Epithelial cell of umbilical artery (primary cell): Measurements from ENCODE around the gene MBOAT7. TPM values are rescaled to one million over a fixed set of nuclear protein-coding genes. Genes with fewer than 3 reads are reported as not detected.

Experiments
- total RNA-seq: library from RNA; depleted of rRNA; stranded (reverse); fragments of >200 nt; gene quantifications from 2 replicates; pipeline ENCODE4 v1.2.3, GENCODE V29; 2014

The MBOAT7 gene, protein sequence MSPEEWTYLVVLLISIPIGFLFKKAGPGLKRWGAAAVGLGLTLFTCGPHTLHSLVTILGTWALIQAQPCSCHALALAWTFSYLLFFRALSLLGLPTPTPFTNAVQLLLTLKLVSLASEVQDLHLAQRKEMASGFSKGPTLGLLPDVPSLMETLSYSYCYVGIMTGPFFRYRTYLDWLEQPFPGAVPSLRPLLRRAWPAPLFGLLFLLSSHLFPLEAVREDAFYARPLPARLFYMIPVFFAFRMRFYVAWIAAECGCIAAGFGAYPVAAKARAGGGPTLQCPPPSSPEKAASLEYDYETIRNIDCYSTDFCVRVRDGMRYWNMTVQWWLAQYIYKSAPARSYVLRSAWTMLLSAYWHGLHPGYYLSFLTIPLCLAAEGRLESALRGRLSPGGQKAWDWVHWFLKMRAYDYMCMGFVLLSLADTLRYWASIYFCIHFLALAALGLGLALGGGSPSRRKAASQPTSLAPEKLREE
- total RNA-seq: 45.1 and 83.9 TPM in 2 replicates

GRCh38 chr19:54189145-54189734 lies at the start of gene MBOAT7:
TSS of gene MBOAT7 (minus strand) at chr19:54189580. CDS start at chr19:54188508, 1,072 bp downstream.

DNA sequence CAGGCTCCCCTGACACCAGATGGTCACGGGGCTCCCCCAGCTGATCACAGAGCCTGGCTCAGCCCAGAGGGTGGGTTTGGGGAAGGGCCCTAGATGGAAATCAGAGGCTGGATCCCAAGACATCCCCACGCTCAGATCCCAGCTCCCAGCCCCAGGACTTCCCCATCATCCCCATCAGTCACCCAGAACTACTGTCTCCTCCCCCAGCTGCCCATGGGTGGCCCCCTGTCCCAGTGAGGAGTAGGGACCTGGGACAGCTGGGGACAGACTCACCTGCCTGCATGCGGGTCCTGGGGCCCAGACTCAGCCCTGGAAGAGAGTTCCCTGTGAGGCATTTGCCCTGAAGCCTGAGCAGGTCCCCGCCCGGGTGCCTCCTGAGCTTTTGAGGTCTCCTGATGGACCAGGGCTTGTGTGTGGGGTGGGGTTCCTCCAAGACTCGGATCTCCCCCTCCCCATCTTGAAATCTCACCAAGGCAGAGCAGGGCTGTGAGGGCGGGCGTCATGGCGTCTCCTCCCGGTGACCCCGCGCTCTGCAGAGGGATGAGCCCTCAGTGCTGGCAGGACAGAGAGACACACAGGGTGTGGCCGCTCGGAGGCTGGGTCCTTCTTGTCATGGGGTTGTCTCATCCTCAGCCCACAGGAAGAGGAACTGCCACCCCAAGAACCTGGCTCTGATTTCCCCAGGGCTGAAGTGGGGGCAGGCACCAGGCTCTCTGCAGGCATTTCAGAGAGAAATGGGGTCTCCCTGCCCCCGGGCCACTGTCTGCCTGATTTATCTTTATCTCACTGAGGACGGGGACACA lies 33.3 kb upstream of the MBOAT7 start, which contains the start of gene LILRB3:
TSS of gene LILRB3 (minus strand) at position 534 of the 803 bp plus-strand sequence. CDS start at position 503, 31 bp downstream.

DNA sequence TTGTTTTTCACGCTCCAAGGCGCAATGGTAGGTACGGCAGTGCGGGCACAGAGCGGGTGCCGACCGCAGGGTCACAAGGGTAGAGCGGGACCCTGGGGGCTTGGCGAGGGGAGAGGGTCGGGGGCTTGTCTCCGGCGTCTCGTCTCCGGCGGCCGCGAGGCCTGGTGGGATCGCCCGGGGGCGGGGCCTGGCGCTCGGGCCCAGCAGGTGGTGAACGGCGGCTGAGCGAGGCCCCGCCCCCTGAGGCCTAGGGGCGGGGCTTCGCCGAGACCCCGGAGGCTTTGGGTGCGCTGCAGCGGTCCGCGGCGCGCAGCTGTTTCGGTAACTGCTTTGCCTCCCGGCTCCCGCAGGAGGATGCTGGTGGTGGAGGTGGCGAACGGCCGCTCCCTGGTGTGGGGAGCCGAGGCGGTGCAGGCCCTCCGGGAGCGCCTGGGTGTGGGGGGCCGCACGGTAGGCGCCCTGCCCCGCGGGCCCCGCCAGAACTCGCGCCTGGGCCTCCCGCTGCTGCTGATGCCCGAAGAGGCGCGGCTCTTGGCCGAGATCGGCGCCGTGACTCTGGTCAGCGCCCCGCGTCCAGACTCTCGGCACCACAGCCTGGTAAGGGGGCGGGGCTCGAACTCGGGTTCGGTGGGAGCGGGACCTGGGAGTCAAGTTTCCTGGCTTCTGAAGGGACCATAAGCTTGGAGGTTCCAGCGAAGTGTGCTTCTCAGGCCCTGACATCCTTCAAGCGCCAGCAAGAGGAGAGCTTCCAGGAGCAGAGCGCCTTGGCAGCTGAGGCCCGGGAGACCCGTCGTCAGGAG lies 1.8 kb upstream of the MBOAT7 start, which contains the start of gene TSEN34:
TSS of gene TSEN34 (plus strand) at position 298 of the 800 bp plus-strand sequence. CDS start at position 355, 57 bp downstream.

GRCh38 chr19:54172471-54173358 lies 16.7 kb downstream of the MBOAT7 start, which contains the start of gene TMC4:
TSS of gene TMC4 (minus strand) at chr19:54173160. CDS start at chr19:54173117, 43 bp downstream.

GRCh38 chr19:54159352-54160181 lies 29.8 kb downstream of the MBOAT7 start, which contains the start of gene LENG1:
TSS of gene LENG1 (minus strand) at chr19:54159721. CDS start at chr19:54159695, 26 bp downstream.

DNA sequence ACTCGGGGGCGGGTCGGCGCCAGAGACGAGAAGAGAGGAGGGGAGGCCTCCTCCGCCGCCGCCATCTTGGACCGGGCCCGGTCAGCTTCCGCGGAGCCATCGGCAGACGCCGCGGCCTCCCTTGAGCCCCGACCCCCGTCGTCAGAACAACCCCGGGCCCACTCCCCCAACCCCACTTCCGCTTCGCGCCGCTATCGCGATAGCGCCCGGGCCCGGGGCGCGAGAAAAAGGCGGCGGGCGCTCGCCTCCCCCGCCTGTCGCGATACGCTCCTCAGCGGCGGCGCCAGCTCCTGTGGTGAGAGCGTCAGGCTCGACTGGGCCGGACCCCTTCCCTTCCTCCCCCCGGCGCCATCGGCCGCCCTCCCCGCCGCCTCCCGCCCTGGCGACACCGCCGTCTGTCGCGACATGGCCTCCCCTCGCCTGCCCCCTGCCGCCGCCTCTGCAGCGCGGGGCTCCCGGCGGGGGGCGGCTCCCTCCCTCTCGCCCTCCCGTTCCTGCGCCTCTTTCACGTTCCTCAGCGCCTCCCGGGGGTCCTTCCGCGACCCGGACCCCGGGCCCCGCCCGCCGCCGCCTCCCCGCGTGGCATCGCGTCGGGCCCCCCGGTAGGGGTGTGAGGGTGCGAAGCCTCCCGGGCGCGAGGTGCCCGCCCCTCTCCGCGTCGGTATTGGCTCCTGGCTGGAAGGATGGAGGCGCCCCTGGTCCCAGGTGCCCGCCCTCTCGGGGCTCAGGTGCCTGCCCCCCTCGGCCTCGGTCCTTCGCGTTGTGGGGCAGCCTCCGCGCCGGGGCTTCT lies 51.5 kb downstream of the MBOAT7 start, which contains the start of gene CNOT3:
TSS of gene CNOT3 (plus strand) at position 64 of the 790 bp plus-strand sequence. CDS start 5,217 bp downstream, outside the sequence.

Other genes starting within 250 kb of the MBOAT7 start
- gene CACNG8, start 226.6 kb downstream of the MBOAT7 start, total RNA-seq: 0.61 and 0.65 TPM in 2 replicates
- gene CACNG6, start 197.9 kb downstream of the MBOAT7 start, total RNA-seq: 2.6 and 3.2 TPM in 2 replicates
- gene VSTM1, start 125.7 kb downstream of the MBOAT7 start, total RNA-seq: not detected in 2 replicates
- not detected in 2 replicates for gene TARM1, start 108.2 kb downstream of the MBOAT7 start, total RNA-seq
- not detected in 2 replicates for gene OSCAR, start 88.8 kb downstream of the MBOAT7 start, total RNA-seq
- gene NDUFA3, start 86.7 kb downstream of the MBOAT7 start, total RNA-seq: 9.4 and 18.2 TPM in 2 replicates
- gene TFPT, start 73.9 kb downstream of the MBOAT7 start, total RNA-seq: 36.6 and 40.0 TPM in 2 replicates
- gene PRPF31, start 73.8 kb downstream of the MBOAT7 start, total RNA-seq: 75.7 and 92.9 TPM in 2 replicates
- gene CNOT3, start 51.8 kb downstream of the MBOAT7 start, total RNA-seq: 9.1 and 9.3 TPM in 2 replicates
- gene LENG1, start 29.9 kb downstream of the MBOAT7 start, total RNA-seq: 7.8 and 12.2 TPM in 2 replicates
- gene TMC4, start 16.4 kb downstream of the MBOAT7 start, total RNA-seq: 0.32 TPM in 1 of 2 replicates, not detected in the other
- gene TSEN34, start 1.7 kb upstream of the MBOAT7 start, total RNA-seq: 60.0 and 74.1 TPM in 2 replicates
- gene RPS9, start 11.3 kb upstream of the MBOAT7 start, total RNA-seq: 2,242 and 2,420 TPM in 2 replicates
- not detected in 2 replicates for gene LILRB3, start 33.4 kb upstream of the MBOAT7 start, total RNA-seq
- gene LILRA6, start 53.2 kb upstream of the MBOAT7 start, total RNA-seq: under 0.01 TPM in 1 of 2 replicates, not detected in the other
- not detected in 2 replicates for gene LILRB5, start 67.7 kb upstream of the MBOAT7 start, total RNA-seq
- not detected in 2 replicates for gene LILRB2, start 91.5 kb upstream of the MBOAT7 start, total RNA-seq
- gene LILRA5, start 123.6 kb upstream of the MBOAT7 start, total RNA-seq: not detected in 2 replicates
- not detected in 2 replicates for gene LILRA4, start 149.6 kb upstream of the MBOAT7 start, total RNA-seq
- not detected in 2 replicates for gene LAIR1, start 175.4 kb upstream of the MBOAT7 start, total RNA-seq
- not detected in 2 replicates for gene TTYH1, start 225.9 kb upstream of the MBOAT7 start, total RNA-seq